GM12878 (cell line): Measurements from ENCODE around the gene RFT1. TPM values are rescaled to one million over a fixed set of nuclear protein-coding genes. Genes with fewer than 3 reads are reported as not detected.
A peak's percentile ranks its signal among the peaks of the same experiment; 100 is the strongest.

Source experiments
- ATAC-seq: fragments of 200-7000 bp; cut with Tn5 transposase; 3 replicates; pipeline ENCODE4 v1.9.1; 2020; ENCODE audit warnings: mild to moderate bottlenecking, moderate library complexity
- BruUV-seq: library from RNA; stranded (reverse); fragments of 400-500 nt; replicated peaks from 2 replicates; lab custom pipeline; 2021; lab: Mats Ljungman, UMichigan
- CTCF ChIA-PET: fragments of 300-600 bp; sonication (Branson Sonifier 250); formaldehyde crosslinking; extraction: SDS; loops from one replicate; lab custom pipeline; 2021; ENCODE audit warnings: inconsistent platforms; lab: Yijun Ruan, JAX
- POLR2A ChIA-PET: fragments of 350-600 bp; formaldehyde crosslinking; extraction: SDS; loops from one replicate; lab custom pipeline; 2021; ENCODE audit warnings: inconsistent platforms; lab: Charles Lee
- RAD21 ChIA-PET: fragments of 300-600 bp; sonication (Branson Sonifier 250); formaldehyde crosslinking; loops from one replicate; lab custom pipeline; 2023; ENCODE audit warnings: antibody characterized with exemption; ENCODE audit not compliant: unreplicated experiment; lab: Charles Lee
- SMC1A ChIA-PET: fragments of 300-600 bp; sonication (Branson Sonifier 250); formaldehyde crosslinking; loops from one replicate; lab custom pipeline; 2023; ENCODE audit not compliant: unreplicated experiment, uncharacterized antibody; lab: Charles Lee
- DNase-seq: peaks from one replicate; pipeline ENCODE4 v3.0.0-alpha.2; 2011; ENCODE audit warnings: low read depth, low spot score
- FAIRE-seq: peaks from 3 replicates; lab custom pipeline; 2011; peaks lifted over from hg19 to GRCh38; lab: Jason Lieb, UNC
- H2AFZ ChIP-seq: 2 replicates; pipeline ENCODE4 v1.6.0; 2011; ENCODE audit warnings: low read depth, low read length, control low read depth; ENCODE audit not compliant: control insufficient read depth
- H3K27ac ChIP-seq: 2 replicates; pipeline ENCODE4 v1.5.1; 2011; ENCODE audit warnings: control low read depth; ENCODE audit not compliant: control insufficient read depth, insufficient read depth
- H3K27me3 ChIP-seq, 2 experiments: replicated peaks in 1 of 2; 2 replicates each; pipeline versions ENCODE4 v1.6.0 to v1.6.1; 2011; ENCODE audit warnings: low read length in 1 of 2; ENCODE audit not compliant: control insufficient read depth in 2 of 2, insufficient read depth in 2 of 2
- H3K36me3 ChIP-seq, 2 experiments: 2 replicates each; pipeline ENCODE4 v1.5.1; 2011; ENCODE audit warnings: low read length in 1 of 2; ENCODE audit not compliant: control insufficient read depth in 2 of 2, insufficient read depth in 2 of 2
- H3K4me1 ChIP-seq: 2 replicates; pipeline ENCODE4 v1.6.1; 2011; ENCODE audit warnings: mild to moderate bottlenecking, low read length, moderate library complexity, mixed read lengths; ENCODE audit not compliant: control insufficient read depth, insufficient read depth
- H3K4me2 ChIP-seq: 2 replicates; pipeline ENCODE4 v1.6.0; 2011; ENCODE audit warnings: control low read depth; ENCODE audit not compliant: control insufficient read depth, insufficient read depth
- H3K4me3 ChIP-seq: fragments of 200-600 bp; sonication (generic); 2 replicates; pipeline ENCODE4 v1.5.1; 2016
- H3K79me2 ChIP-seq: 2 replicates; pipeline ENCODE4 v1.6.0; 2011; ENCODE audit warnings: low read length; ENCODE audit not compliant: control insufficient read depth, insufficient read depth
- H3K9ac ChIP-seq: 2 replicates; pipeline ENCODE4 v1.8.0; 2011; ENCODE audit warnings: low read length, control low read depth, mixed read lengths; ENCODE audit not compliant: control insufficient read depth, insufficient read depth
- H3K9me3 ChIP-seq: replicated peaks from 3 replicates; pipeline ENCODE4 v1.5.1; 2011; ENCODE audit warnings: mild to moderate bottlenecking, low read length; ENCODE audit not compliant: control insufficient read depth, insufficient read depth
- H4K20me1 ChIP-seq: 2 replicates; pipeline ENCODE4 v1.6.0; 2011; ENCODE audit not compliant: control insufficient read depth, insufficient read depth
- BHLHE40 ChIP-seq, 2 experiments: fragments of 450-650 bp in 1 of 2; IDR thresholded peaks; 2 replicates each; pipeline ENCODE4 v1.6.1; 2011 to 2017; ENCODE audit warnings: low read depth in 2 of 2, borderline replicate concordance in 1 of 2, improper control_type of control experiment in 1 of 2, low read length in 1 of 2, mild to moderate bottlenecking in 1 of 2
- CTCF ChIP-seq, 3 experiments: IDR thresholded peaks in 2 of 3; conservative IDR thresholded peaks in 1 of 3; 2 replicates each; pipeline ENCODE4 v1.5.1; 2011; ENCODE audit warnings: low read depth in 3 of 3, low read length in 3 of 3, mild to moderate bottlenecking in 3 of 3, control low read depth in 2 of 3, moderate library complexity in 2 of 3, inconsistent platforms in 1 of 3, mixed read lengths in 1 of 3; ENCODE audit not compliant: control insufficient read depth in 2 of 3, insufficient read depth in 1 of 3; ENCODE audit errors: extremely low read depth in 1 of 3
- IKZF1 ChIP-seq: fragments of 450-650 bp; conservative IDR thresholded peaks from 2 replicates; pipeline ENCODE4 v1.6.1; 2017; ENCODE audit warnings: antibody characterized with exemption, mild to moderate bottlenecking
- NBN ChIP-seq: fragments of 450-650 bp; IDR thresholded peaks from 2 replicates; pipeline ENCODE4 v1.6.1; 2016
- WGBS: methylation state at CpG from one replicate; pipeline ENCODE4 v1.1.6; 2016; ENCODE audit warnings: low lambda C conversion rate; ENCODE audit not compliant: insufficient replicate concordance, insufficient coverage; ENCODE audit errors: missing lambda C conversion rate; 5-methylcytosine and 5-hydroxymethylcytosine counted together
- in situ Hi-C: fragments of 300-500 bp; cut with MboI; formaldehyde crosslinking; loops from 9 replicates; pipeline ENCODE4 v1.14.3; 2018; ENCODE audit warnings: mixed read lengths
- intact Hi-C: fragments of 100-400 bp; cut with micrococcal nuclease; formaldehyde crosslinking; loops from one replicate; pipeline ENCODE4 v1.14.2; 2022; ENCODE audit not compliant: unreplicated experiment
- polyA plus RNA-seq, 11 experiments: library from polyadenylated mRNA; depleted of rRNA in 4 of 11; unstranded in 6 of 11; stranded (reverse) in 5 of 11; fragments of >200 nt; fragmentation: Nextera tagmentation in 4 of 11; fragmentation: Illumina TruSeq in 1 of 11; extraction: Ambion mirVana in 4 of 11; extraction: Trizol in 1 of 11; gene quantifications; 1 replicate in 1 of 11; 2 replicates in 10 of 11; pipeline versions ENCODE4 v1.2.1 to v1.2.3, GENCODE V29; 2011 to 2016; ENCODE audit warnings: inconsistent platforms in 2 of 11, missing spikeins in 2 of 11, low read depth in 1 of 11
- total RNA-seq, 4 experiments: library from RNA; depleted of rRNA in 3 of 4; stranded (reverse); fragments of >200 nt in 3 of 4; fragmentation: Illumina TruSeq in 1 of 4; extraction: Trizol in 1 of 4; gene quantifications; 2 replicates each; pipeline versions ENCODE4 v1.2.1 to v1.2.3, GENCODE V29; 2013 to 2021

The RFT1 gene
- total and polyA plus RNA-seq, 10 of the 15 experiments (the other 5 are each of a cell fraction or from before 2014, with no cell fraction given): 16.6 to 75.1 (median 34.5) TPM

- intact Hi-C loops: no loop called here
- CTCF ChIA-PET: interaction anchor here (0.7 to 11.6 kb wide), 13 partner anchors 9 to 65 kb away, joined by 3 to 125 read pairs (median 8); partner anchors contain the start of gene PRKCD
- H3K79me2 ChIP-seq: peaks cover 100% of the 10 kb centered on the region
- DNase-seq (no peak), FAIRE-seq (no peak), ATAC-seq (peak; percentile 22)
- no TSS peak for BruUV-seq
- RAD21 ChIA-PET: interaction anchor here (0.9 to 5.3 kb wide), 13 partner anchors 9 to 66 kb away, joined by 3 to 44 read pairs (median 6); partner anchors contain the start of gene PRKCD
- in situ Hi-C loops: no loop called here
- no peaks in the 10 kb centered on the region for H3K9me3 ChIP-seq
- TF ChIP-seq NBN (no peak), CTCF (IDR thresholded peaks at IDR 0.05 in 2 of 3, conservative IDR thresholded peaks at IDR 0.05 in 1 of 3; ENCODE audit: control insufficient read depth in 2 of 3, extremely low read depth in 1 of 3, insufficient read depth in 1 of 3, low read depth in 3 of 3, low read length in 3 of 3) (peak in 2 of 3 experiments; percentile 15 to 19; a peak in 1 of 6 replicates), IKZF1 (0 out of 2 replicates have a peak, but pooled peaks have one; percentile 28), BHLHE40 (IDR thresholded peaks at IDR 0.05; ENCODE audit: borderline replicate concordance in 1 of 2, low read depth in 2 of 2, low read length in 1 of 2) (peak in 1 of 2 experiments; percentile 11; a peak in 1 of 4 replicates)
- peak overlapping the region; percentile 74; the same call in 1 of the 2 replicates for H3K4me3 ChIP-seq
- peaks cover 94% of the 10 kb centered on the region for H3K4me1 ChIP-seq
- POLR2A ChIA-PET: interaction anchor here (0.5 to 4.8 kb wide), 13 partner anchors 10 to 679 kb away, joined by 3 to 32 read pairs (median 5); partner anchors contain the start of gene PRKCD
- peaks cover 16 to 21% of the 10 kb centered on the region in 2 experiments for H3K36me3 ChIP-seq
- H4K20me1 ChIP-seq: no peaks in the 10 kb centered on the region; the same call in 1 of the 2 replicates
- no peaks in the 10 kb centered on the region for H3K27me3 ChIP-seq
- no peak overlapping the region; the same call in 1 of the 2 replicates for H3K9ac ChIP-seq
- H3K4me2 ChIP-seq: peak overlapping the region; percentile 81
- H3K27ac ChIP-seq: peak overlapping the region; percentile 81
- H2AFZ ChIP-seq: no peak overlapping the region
- WGBS: 24% methylated on average over 15 of the region's 15 CpGs
- SMC1A ChIA-PET: interaction anchor here (0.7 to 4.2 kb wide), 9 partner anchors 9 to 55 kb away, joined by 3 to 30 read pairs (median 10); partner anchors contain the start of gene PRKCD
Measured at GRCh38 chr3:53169045-53169831, 39.0 kb upstream of the RFT1 start.
